Stimulated activated naive CD4-positive, alpha-beta T cell treated with Interleukin-2 at 50 U/mL for 16 hours (primary cell): Measurements from ENCODE around the gene ZNF611.
"Not testable (repeated sequence)": the region's sequence is repeated elsewhere in the genome, so short reads cannot be mapped to it uniquely, and the experiment has no call there.

ENCODE experiments used
- DNase-seq: peaks from one replicate; lab custom pipeline; 2025; lab: John Stamatoyannopoulos, UW

The ZNF611 gene

DNA sequence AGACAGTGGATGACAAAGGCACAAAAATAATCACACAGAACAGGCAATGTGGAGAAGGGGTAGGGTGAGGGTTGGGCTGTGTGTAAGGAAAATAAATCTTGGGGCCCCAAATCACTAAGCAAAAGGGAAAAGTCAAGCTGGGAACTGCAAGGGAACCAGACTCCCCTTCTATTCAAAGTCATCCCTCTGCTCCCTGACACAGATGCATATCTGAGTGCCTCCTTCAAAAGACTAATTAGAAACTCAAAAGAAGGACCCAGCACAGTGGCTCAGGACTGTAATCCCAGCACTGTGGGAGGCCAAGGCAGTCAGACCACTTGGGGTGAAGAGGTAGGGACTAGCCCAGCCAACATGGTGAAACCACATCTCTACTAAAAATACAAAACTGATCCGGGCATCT, 18.3 kb downstream of the ZNF611 start:
- no peak for DNase-seq

DNA sequence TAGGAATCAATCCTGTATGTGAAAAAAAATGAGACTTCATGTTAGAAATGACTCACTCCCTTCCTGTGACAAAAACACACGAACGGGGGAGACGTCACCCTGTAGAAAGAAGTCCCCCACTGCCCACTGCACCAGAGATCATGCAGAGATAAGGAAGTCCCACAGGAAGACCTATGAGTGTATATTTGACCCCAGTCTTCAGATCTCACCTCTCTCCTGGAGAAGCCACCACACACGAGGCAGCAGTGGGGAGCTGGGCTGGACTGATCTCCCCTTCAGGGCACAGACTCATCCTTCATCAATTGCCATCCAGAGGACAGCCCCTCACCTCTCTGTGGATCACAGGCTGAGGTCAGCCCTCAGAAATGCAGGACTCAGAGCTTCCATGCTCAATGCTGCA, 18.9 kb downstream of the ZNF611 start:
- DNase-seq = peak; percentile 7

DNA sequence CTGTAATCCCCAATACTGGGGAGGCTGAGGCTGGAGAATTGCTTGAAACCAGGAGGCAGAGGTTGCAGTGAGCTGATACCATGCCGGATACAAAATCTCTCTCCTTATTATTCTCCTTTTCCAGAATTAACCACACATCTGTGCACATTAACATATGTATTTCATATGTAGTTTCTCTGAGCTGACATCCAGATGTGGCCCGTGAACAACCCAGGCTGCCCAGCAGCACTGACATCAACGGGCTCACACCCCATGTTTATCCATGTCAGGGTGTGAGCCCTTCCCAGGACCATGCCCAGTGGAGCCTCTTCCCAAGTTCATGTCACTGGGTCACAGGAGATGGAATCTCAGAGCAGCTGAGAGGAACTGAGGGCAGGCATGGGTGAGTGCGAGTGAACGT, 19.5 kb downstream of the ZNF611 start:
- DNase-seq = not testable (repeated sequence)

DNA sequence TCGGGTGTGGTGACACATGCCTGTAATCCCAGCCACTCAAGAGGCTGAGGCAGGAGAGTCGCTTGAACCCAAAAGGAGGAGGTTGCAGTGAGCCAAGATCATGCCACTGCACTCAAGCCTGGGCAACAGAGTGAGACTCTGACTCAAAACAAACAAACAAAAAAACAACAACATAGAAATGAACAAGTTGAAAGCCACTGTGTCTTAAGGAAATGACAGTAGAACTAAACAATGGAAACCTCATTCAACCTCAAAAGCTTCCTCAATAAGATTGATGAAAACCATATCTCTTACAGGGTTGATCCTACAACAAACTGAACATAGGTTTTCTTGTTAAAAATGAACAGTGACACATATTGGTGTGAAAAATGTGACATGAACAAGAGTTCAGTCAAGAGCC, 21.8 kb downstream of the ZNF611 start:
- DNase-seq = not testable (repeated sequence)

DNA sequence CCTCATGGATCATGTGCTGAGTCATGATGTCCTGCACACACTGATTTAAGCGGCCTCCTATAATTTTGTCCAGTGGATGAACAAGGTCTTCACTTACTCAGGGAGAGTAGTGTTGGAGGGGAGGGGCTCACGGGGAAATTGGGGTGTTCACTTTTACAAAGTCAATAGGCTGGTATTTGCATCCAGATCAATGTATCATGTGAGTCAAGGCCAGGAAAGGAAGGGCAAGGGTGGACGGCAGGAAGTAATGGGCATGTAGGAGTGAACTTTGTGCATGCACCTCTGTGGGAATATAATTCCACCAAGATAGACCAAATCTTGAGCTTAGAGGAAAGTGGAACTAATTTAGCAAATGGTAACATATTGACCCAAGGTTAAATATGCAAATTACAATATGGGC, 23.2 kb downstream of the ZNF611 start:
- not testable (repeated sequence) for DNase-seq

DNA sequence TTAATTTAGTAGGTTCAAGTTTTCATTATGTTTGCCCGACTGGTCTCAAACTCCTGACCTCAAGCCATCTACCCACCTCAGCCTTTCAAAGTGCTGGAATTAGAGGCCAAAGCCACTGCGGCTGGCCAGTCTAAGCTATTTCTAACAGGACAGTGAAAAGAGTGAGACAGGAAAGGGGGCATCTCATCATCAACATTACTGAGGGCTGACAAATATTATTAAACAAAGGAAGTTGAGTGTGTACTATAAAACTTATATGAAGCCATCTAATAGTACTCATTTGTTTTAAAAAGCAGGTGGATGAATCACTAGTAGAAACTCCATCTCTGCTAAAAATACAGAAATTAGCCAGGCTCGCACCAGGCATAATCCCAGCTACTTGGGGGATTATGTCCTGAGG, 24.3 kb downstream of the ZNF611 start:
- no peak for DNase-seq

DNA sequence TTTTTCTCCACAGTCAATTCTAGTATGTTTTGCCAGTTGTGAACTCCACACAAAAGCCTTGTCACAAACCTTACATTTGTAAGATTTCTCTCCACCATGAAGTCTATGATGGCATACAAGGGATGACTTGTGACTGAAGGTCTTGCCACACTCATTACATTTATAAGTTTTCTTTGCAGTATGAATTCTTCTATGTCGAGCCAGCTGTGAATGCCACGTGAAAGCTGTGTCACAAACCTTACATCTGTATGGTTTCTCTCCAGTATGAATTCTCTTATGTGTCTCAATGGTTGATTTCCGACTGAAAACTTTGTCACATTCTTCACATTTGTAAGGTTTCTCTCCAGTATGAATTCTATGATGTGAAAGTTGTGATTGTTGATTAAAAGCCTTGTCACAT, 29.2 kb downstream of the ZNF611 start:
- DNase-seq = not testable (repeated sequence)

DNA sequence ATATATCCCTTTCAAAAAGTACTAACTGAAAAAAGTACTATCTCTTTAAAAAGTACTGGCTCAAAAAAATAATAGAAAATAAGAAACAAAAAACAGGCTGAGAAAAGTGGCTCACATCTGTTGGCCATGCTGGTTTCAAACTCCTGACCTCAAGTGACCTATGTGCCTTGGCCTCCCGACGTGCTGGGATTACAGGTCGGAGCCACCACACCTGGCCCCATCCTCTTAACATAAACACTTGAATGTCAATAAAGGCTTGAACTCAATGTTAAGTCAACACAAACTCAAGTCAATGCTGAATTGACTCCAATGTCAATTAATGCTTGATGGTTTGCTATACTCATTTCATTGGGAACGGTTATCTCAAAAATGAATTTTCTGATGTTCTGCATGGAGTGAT, 30.9 kb downstream of the ZNF611 start:
- DNase-seq = no peak

DNA sequence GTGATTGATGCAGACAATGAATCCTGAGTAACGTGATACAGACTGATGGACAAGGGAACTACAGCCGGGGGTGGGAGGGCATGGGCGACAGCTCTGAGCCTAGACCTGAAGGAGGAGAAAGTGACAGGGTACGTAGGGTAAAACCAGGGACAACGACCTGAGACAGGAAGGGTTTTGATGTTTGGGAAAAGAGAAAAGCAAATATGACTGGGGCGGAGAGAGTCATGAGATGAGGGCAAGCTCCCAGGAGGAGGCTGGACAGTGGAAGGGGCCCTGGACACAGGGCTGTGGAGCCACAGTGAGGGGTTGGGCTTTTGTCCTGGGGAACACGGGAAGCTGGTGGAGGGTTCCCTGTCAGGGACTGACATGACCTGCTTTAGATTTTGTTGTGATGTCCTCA, 34.2 kb downstream of the ZNF611 start:
- DNase-seq = no peak

DNA sequence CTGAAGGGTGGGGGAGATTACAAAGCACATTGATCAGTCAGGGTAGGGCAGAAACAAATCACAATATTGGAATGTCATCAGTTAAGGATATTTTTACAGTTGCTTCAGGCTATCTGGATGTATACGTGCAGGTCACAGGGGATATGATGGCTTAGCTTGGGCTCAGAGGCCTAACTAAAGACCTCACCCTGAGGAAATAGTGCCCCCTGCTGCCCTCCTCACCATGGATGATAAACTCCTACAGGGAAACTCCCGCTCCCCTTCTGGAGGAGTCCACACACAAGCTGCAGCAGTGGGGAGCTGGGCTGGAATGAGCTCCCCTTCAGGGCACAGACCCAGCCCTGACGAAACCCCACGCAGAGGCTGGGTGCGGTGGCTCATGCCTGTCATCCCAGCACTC, 35.3 kb downstream of the ZNF611 start:
- DNase-seq = not testable (repeated sequence)

DNA sequence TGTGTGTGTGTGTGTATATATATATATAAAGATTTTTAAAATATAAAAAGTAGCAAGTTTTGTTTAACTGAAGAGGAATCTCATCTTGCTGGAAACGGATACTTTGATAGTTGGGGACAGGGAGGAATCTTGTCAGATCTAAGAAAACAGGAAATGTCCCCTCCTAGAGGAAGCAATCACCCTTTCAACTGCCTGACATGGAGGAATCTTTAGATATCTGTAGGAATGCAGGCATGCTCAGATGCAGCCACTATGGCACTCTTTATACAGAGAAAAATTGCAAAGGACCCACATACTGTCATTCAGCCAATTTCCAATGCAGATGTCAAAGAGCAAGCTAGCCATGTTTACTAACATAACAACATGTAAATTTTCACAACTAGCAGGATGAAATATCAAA, 38.8 kb downstream of the ZNF611 start:
- DNase-seq = no peak

DNA sequence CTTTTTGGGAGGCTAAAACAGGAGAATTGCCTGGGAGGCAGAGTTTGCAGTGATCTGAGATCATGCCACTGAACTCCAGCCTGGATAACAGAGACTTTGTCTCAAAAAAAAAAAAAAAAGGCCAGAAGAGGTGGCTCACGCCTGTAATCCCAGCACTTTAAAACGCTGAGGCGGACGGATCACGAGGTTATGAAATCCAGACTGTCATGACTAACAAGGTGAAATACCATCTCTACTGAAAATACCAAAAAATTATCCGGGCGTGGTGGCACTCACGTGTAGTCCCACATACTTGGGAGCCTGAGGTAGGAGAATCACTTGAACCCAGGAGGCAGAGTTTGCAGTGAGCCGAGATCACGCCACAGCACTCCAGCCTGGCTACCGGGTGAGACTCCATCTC, 39.9 kb downstream of the ZNF611 start:
- DNase-seq = no peak

DNA sequence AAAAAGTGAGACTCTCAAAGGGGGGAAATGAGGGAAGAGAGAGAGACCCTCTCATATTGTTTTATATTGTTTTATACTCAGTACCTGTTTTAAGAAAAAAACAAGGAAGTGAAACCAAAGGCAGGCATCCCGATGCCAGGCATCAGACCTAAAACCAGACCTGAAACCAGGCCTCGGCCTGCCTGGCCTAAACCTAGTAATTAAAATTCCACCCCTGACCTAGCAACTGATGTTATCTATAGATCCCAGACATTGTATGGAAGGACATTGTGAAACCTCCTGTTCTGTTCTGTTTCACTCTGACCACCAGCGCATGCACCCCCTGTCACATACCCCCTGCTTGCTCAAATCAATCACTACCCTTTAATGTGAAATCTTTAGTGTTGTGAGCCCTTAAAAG, 40.6 kb downstream of the ZNF611 start:
- DNase-seq = not testable (repeated sequence)

DNA sequence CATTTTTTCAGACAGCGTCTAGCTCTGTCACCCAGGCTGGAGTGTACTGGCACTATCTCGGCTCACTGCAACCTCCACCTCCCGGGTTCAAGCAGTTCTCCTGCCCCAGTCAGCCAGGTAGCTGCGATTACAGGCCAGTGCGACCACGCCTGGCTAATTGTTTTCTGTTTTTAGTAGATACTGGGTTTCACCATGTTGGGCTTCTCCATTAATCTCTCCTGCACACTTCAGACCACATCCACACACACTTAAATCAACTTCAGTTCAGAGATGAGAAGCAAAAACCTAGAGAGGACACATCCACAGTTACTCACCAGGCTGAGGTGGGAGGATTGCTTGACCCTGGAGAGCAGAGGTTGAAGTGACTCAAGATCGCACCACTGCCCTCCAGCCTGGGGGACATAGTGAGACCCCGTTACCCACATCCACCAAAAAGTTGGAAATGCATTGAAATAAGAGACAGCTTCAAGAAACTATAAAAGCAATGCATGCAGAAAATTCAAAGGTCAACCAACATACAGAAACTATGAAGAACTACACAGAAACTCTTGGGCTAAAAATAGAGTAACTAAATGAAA, 42.3 kb downstream of the ZNF611 start:
- no peak for DNase-seq

DNA sequence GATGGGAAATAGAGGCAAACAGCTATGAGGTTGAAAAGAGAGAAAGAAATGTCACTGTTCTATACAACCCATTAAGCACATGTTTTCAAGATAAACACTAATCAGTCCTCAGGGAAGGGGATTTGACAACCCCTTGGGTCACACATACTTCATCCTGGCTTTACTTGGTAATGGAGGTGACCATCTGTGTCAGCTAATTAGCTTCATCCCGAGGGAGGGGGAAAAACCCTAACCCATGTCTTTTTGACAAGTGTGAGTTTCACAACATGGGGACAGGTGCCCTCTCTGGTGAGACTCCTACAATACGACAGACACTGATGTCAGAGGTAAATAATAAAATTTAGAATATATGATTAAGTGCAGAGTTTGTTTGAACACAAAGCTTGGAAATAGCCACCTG, 43.1 kb downstream of the ZNF611 start:
- no peak for DNase-seq

DNA sequence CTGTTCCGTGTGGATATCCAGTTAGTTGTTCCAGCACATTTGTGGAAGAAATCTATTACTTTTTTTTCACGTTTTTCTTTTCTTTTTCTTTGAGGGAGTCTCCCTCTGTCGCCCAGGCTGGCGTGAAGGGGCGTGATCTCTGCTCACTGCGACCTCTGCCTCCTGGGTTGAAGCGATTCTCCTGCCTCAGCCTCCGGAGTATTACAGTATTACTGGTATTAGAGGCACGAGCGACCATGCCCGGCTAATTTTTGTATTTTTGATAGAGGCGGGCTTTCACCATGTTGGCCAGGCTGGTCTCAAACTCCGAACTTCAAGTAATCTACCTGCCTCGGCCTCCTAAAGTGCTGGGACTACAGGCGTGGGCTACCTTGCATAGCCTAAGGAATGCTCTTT, 43.6 kb downstream of the ZNF611 start:
- DNase-seq = no peak

DNA sequence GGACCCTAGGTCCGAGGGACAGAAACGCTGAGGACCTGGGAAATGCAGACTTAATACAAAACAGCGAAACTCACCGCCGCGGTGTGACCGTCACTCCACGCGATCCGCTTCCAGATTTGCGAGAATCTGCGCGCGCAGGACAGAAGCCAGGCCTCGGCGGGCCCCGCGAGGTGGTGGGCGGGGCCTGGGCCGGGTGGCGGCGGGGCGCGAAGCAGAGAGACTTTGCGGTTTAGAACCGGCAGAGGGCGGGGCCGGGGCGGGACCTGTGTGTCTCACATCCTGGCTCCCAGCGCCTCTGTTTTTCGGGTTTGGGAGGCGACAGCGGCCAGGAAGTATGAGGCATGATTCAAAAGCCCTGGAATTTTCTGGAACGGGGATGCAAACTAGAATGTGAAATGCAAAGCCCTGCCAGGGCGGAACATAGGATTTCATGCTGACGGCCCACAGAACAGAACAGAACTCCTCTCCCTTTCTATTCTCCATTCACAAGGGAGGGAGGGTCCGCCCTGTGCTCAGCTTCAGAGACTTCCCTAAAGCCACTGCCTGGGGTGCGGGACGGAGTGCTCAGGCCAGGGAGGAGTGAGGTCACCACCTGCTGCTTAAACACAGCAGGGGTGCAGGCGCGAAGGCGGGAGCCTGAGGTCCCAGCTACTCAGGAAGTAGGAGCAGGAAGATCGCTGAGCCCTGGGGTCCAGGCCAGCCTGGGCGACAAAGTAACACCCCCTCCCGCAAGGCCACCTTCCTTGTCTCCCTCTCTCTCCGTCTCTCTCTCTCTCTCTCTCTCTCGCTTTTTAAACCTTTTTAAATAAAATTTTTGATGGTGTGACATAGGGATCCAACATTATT, 44.3 kb downstream of the ZNF611 start:
- DNase-seq = peak; percentile 87

DNA sequence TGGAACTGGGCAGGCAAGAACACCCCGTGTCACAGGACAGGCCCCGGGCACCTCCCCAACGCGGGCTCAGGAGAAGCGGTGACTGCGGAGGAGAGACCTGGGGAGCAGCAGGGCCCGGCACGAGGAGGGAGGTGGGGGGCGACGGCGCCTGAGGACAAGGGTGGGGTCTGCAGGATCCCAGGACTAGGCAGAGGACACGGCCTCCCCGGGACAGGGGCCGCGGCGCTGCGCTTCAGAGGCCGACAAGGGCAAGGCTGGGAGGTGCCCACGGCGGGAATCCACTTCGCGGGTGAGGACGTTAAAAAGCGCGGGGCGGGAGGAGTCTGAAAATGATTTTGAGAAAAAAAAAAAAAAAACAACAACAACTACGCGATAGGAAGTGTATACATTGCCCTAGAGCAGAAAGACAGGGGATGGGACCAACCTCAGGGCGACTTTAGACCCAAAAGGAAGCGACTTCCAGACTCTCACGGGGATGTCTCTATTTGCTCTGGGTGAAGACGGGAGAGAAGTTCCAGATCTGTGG, 44.9 kb downstream of the ZNF611 start:
- peak; percentile 12 for DNase-seq

DNA sequence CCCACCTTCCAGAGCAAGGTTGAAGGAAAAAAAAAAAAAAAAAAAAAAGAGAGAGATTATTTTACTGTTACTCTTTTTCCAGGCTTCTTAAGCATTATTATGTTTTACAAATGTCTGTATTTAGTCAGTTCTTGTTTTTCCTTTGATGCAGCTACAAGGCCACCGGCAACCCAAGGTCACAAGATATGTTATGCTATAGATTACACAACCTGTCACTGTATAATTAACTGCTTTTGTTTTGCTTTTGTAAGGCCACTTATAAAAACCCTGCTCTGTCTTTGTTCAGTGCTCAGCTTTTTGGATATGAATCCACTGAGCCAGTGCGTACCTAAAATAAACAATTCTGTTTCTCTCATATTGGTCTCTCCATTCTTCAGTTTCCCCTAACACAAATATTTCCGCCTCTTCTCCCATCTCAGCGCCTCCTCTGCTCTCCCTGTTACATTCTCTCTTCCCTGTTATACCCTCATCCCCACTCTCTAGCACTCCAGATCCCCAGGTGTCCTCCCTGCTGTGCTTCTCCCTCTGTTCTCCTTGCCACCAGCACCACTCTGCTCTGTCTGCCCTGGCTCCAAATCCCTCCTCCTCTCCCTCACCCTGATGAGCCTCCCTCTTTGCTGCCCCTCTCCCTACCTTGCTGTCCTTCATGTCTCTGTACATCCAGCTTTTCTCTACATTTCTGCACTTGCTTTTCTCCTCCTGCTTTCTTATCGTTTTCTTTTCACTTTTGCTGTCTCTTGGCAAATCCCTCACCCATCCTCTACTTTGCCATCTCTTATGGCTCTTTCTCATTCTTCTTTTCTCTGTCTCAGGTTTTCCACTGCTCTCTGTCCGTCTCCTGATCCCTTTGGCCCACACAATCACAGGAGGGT, 45.7 kb downstream of the ZNF611 start:
- not testable (repeated sequence) for DNase-seq

DNA sequence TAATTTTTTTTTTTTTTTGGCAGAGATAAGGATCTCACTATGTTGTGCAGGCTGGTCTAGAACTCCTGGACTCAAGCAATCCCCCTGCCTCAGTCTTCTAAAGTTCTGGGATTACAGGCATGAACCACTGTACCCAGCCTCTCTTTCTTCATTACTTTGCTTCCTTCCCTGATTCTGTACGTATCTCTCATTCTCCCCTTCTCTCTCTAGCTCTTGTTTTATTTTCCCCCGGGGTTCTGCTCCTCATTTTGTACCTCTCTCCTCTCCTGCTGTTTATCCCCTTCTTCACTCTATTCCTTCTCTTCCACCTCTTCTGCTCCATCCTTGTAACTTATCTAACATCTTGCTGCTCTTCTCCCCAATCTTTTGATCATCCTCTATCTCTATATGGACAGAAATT, 46.5 kb downstream of the ZNF611 start:
- no peak for DNase-seq

DNA sequence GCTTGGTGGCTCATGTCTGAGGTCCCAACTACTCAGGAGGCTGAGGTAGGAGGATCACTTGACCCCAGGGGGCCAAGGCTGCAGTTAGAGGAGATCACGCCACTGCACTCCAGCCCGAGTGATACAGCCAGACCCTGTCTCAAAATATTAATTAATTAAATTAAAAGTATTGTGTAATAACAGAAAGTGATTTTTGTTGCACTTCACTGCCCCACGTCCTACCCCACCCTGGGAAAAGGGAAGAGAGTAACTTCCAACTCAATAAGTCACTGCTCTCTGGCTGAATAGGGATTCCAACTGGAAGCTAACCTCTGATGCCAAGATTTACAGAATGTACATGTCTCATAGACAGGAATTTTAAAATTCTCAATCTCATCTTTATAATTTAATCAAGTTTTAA, 47.2 kb downstream of the ZNF611 start:
- DNase-seq = no peak

DNA sequence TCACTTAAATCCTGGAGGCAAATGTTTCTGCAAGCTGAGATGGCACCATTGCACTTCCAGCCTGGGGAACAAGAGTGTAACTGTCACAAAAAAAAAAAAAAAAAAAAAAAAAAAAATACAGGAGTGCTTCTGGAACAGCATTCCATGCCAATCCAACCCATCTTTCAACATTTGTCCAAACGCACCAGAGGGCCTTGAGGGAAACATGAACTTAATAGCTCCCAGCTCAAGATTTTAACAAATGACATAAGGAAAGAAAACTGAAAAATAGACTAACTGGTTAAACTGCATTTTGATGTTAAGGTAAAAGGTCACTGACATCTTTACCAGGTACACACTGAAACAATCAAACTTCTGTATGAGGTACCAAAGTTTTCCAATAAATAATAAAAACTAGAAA, 49.0 kb downstream of the ZNF611 start:
- no peak for DNase-seq

DNA sequence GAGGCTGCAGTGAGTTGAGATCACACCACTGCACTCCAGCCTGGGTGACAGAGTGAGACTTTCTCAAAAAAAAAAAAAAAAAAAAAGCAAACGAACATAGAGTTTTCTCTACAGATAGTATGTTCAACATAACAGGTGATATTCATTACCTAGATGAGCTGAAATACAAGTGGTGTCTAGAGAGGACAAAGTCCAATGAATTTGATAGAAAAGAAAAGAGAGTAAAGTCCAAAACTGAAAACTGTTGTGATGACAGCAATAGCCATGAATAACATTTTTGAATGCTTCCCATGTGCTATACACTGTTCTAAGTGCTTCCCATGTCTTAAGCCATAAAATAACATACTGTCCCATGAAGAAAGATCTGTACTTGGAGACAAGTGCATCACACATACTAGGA, 53.6 kb downstream of the ZNF611 start:
- not testable (repeated sequence) for DNase-seq
